ENCODE measurements around the gene XRCC6. TPM values are rescaled to one million over a fixed set of nuclear protein-coding genes. Genes with fewer than 3 reads are reported as not detected.

Gene XRCC6
- total and polyA plus RNA-seq, 9 of the 15 experiments (the other 6 are each of a cell fraction or from before 2014, with no cell fraction given), result 151 to 440 (median 318) TPM

GRCh38 chr22:41621099-41621910, at the start of gene XRCC6 (continued):
- TF ChIP-seq ESRRA (IDR thresholded peaks at IDR 0.05; ENCODE audit: borderline replicate concordance, low read depth) (0 out of 2 replicates have a peak, but pooled peaks have one; percentile 12), TEAD2 (tag; IDR thresholded peaks at IDR 0.05) (no peak), HDAC1 (IDR thresholded peaks at IDR 0.05) (peak in 1 of 2 experiments; percentile 89; a peak in 2 of 4 replicates), RBFOX2 (IDR thresholded peaks at IDR 0.05; ENCODE audit: low read depth, low read length) (peak; percentile 83), PCBP1 (IDR thresholded peaks at IDR 0.05; ENCODE audit: low read depth, low read length, poor library complexity, severe bottlenecking) (peak; percentile 48), HNRNPUL1 (IDR thresholded peaks at IDR 0.05; ENCODE audit: low read length) (no peak), ZNF707 (CRISPR knock-in tag; conservative IDR thresholded peaks at IDR 0.05) (no peak), KDM5B (IDR thresholded peaks at IDR 0.05; ENCODE audit: insufficient replicate concordance, low read depth, low read length) (peak; percentile 64), BRF1 (IDR thresholded peaks at IDR 0.05; ENCODE audit: borderline replicate concordance, extremely low read depth, insufficient read length) (no peak), SPI1 (IDR thresholded peaks at IDR 0.05; ENCODE audit: borderline replicate concordance, low read depth, low read length) (no peak), NFIX (CRISPR knock-in tag; IDR thresholded peaks at IDR 0.05; ENCODE audit: low read depth) (no peak), ZNF778 (CRISPR knock-in tag; IDR thresholded peaks at IDR 0.05) (no peak), PREB (CRISPR knock-in tag; IDR thresholded peaks at IDR 0.05) (peak; percentile 47; the same call in 1 of the 2 replicates), ZBED1 (IDR thresholded peaks at IDR 0.05) (0 out of 2 replicates have a peak, but pooled peaks have one; percentile 1), ZNF75A (CRISPR knock-in tag; IDR thresholded peaks at IDR 0.05) (no peak), BRD4 (IDR thresholded peaks at IDR 0.05) (peak; percentile 70)
- TF ChIP-seq, protein P1, sequence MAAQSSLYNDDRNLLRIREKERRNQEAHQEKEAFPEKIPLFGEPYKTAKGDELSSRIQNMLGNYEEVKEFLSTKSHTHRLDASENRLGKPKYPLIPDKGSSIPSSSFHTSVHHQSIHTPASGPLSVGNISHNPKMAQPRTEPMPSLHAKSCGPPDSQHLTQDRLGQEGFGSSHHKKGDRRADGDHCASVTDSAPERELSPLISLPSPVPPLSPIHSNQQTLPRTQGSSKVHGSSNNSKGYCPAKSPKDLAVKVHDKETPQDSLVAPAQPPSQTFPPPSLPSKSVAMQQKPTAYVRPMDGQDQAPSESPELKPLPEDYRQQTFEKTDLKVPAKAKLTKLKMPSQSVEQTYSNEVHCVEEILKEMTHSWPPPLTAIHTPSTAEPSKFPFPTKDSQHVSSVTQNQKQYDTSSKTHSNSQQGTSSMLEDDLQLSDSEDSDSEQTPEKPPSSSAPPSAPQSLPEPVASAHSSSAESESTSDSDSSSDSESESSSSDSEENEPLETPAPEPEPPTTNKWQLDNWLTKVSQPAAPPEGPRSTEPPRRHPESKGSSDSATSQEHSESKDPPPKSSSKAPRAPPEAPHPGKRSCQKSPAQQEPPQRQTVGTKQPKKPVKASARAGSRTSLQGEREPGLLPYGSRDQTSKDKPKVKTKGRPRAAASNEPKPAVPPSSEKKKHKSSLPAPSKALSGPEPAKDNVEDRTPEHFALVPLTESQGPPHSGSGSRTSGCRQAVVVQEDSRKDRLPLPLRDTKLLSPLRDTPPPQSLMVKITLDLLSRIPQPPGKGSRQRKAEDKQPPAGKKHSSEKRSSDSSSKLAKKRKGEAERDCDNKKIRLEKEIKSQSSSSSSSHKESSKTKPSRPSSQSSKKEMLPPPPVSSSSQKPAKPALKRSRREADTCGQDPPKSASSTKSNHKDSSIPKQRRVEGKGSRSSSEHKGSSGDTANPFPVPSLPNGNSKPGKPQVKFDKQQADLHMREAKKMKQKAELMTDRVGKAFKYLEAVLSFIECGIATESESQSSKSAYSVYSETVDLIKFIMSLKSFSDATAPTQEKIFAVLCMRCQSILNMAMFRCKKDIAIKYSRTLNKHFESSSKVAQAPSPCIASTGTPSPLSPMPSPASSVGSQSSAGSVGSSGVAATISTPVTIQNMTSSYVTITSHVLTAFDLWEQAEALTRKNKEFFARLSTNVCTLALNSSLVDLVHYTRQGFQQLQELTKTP (IDR thresholded peaks at IDR 0.05; ENCODE audit: low read depth in 1 of 2, partially characterized antibody in 2 of 2), result peak in 1 of 2 experiments; percentile 18
- TF ChIP-seq, protein P2, sequence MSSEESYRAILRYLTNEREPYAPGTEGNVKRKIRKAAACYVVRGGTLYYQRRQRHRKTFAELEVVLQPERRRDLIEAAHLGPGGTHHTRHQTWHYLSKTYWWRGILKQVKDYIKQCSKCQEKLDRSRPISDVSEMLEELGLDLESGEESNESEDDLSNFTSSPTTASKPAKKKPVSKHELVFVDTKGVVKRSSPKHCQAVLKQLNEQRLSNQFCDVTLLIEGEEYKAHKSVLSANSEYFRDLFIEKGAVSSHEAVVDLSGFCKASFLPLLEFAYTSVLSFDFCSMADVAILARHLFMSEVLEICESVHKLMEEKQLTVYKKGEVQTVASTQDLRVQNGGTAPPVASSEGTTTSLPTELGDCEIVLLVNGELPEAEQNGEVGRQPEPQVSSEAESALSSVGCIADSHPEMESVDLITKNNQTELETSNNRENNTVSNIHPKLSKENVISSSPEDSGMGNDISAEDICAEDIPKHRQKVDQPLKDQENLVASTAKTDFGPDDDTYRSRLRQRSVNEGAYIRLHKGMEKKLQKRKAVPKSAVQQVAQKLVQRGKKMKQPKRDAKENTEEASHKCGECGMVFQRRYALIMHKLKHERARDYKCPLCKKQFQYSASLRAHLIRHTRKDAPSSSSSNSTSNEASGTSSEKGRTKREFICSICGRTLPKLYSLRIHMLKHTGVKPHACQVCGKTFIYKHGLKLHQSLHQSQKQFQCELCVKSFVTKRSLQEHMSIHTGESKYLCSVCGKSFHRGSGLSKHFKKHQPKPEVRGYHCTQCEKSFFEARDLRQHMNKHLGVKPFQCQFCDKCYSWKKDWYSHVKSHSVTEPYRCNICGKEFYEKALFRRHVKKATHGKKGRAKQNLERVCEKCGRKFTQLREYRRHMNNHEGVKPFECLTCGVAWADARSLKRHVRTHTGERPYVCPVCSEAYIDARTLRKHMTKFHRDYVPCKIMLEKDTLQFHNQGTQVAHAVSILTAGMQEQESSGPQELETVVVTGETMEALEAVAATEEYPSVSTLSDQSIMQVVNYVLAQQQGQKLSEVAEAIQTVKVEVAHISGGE (CRISPR knock-in tag; IDR thresholded peaks at IDR 0.05), result peak in 1 of 3 experiments; percentile 66; a peak in 2 of 6 replicates

Data from K562 (cell line).